Breast epithelium (tissue), 3 donors: ENCODE results near the gene SPTLC1.

Experiments used
- POLR2A ChIP-seq: fragments of 450-650 bp; IDR thresholded peaks from one replicate; pipeline ENCODE4 v1.6.1; 2016; ENCODE audit warnings: antibody characterized with exemption, mild to moderate bottlenecking, moderate library complexity
- POLR2AphosphoS5 ChIP-seq, 3 donors: sonication (generic); formaldehyde crosslinking; IDR thresholded peaks; one replicate each; pipeline ENCODE4 v1.6.1; 2017; ENCODE audit warnings: antibody characterized with exemption in 3 of 3
- TF ChIP-seq, protein P1 (sequence below), 3 donors: fragments of 450-650 bp; IDR thresholded peaks; one replicate each; pipeline ENCODE4 v1.5.1; 2016 to 2017; ENCODE audit warnings: antibody characterized with exemption in 3 of 3, mild to moderate bottlenecking in 3 of 3, moderate library complexity in 3 of 3

DNA sequence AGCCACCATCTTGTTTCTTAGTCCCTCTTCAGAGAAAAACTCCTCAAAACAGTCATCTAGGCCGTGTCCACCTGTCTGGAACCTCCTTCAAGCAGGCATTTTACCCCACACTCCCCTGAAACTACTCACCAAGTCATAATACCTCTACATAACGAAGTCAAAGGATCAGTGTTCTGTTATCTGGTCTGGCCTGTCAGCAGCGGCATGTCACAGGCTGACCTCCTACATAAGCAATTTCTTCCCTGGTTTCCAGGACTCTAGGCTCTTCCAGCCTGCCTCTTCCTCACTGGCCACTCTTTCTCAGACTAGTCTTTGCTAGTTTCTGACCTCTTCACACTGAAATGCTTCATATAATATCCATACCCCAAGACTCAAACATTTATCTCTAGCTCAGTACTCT, 72.2 kb downstream of the SPTLC1 start:
- TF ChIP-seq, protein P1, sequence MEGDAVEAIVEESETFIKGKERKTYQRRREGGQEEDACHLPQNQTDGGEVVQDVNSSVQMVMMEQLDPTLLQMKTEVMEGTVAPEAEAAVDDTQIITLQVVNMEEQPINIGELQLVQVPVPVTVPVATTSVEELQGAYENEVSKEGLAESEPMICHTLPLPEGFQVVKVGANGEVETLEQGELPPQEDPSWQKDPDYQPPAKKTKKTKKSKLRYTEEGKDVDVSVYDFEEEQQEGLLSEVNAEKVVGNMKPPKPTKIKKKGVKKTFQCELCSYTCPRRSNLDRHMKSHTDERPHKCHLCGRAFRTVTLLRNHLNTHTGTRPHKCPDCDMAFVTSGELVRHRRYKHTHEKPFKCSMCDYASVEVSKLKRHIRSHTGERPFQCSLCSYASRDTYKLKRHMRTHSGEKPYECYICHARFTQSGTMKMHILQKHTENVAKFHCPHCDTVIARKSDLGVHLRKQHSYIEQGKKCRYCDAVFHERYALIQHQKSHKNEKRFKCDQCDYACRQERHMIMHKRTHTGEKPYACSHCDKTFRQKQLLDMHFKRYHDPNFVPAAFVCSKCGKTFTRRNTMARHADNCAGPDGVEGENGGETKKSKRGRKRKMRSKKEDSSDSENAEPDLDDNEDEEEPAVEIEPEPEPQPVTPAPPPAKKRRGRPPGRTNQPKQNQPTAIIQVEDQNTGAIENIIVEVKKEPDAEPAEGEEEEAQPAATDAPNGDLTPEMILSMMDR (IDR thresholded peaks at IDR 0.05), result no peak
- TF ChIP-seq POLR2A (no peak), POLR2AphosphoS5 (IDR thresholded peaks at IDR 0.05) (no peak)
